Activated T-cell treated with anti-CD3 and anti-CD28 coated beads for 4 hours (primary cell): ENCODE data around the gene GHRL.

Experiments
- DNase-seq: peaks from one replicate; pipeline ENCODE4 v3.0.0-alpha.2; 2020

Gene GHRL, protein sequence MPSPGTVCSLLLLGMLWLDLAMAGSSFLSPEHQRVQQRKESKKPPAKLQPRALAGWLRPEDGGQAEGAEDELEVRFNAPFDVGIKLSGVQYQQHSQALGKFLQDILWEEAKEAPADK

DNA sequence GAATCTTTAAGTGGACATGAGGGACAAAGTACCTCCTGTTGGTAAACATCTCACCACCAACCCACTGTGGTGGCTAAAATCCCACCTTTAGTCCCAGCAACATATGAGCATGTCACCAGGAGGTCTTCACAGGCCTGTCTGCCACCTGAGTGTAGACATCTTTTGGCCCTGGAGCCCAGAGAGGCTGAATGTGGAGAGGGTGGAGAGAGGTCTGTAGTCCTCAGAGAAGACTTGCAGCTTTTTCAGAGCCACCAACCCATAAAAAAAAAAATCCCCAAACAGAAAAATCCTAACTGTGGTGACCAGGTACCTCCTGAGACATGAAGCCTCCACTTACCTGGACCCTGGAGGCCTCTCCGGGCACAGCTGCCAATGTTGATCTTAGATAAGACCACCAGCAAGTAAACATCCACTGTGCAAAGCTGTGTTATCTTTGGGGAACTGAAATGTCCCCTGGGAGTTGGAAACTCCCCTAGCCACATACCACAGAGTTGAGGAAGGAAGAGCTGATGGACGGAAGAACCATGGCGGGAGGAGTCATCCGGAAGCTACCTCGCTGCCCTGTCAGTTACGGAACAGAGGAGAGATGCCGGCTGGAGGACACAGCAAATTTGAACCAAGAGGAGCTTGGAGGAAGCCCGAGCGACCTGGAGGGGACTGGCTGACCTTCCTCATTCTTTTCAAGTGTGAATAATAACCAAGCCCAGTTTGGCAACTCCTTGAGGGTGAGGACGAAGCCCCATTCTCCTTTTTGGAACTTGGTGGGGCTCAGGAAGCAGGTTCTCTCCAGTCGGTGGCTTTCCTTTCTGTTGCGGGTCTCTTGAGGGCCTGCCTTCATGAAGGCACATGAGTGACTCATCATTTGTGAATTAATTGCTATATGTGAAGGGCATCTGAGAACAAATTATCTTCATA lies at the start of gene GHRL:
Gene GHRL, minus strand, starts transcription at position 443 of the 915 bp plus-strand sequence. CDS start 2,767 bp downstream, outside the sequence.
- DNase-seq = no peak

DNA sequence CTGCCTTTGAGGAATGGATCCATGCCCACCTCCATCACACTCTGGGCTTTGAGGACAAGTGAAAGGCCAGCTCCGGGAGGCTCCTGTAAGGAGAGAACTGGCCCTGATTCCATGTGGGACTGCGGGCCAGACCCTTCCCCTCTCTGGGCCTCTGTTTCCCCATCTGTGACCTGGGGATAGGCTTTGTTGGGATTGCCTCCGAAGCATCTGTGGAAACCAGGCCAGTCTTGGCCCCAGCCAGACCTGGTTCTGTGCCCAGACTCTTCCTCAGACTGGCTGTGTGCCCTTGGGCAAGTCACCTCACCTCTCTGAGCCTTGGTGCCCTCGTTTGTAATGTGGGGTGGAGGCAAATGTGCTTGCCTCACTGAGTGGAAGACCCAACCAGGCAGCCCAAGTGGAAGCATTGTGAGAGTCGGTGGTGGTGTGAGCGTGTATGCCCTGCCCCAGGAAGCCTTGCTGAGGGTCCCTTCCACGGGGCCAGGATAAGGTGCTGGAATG lies 49.2 kb upstream of the GHRL start:
- DNase-seq = no peak

DNA sequence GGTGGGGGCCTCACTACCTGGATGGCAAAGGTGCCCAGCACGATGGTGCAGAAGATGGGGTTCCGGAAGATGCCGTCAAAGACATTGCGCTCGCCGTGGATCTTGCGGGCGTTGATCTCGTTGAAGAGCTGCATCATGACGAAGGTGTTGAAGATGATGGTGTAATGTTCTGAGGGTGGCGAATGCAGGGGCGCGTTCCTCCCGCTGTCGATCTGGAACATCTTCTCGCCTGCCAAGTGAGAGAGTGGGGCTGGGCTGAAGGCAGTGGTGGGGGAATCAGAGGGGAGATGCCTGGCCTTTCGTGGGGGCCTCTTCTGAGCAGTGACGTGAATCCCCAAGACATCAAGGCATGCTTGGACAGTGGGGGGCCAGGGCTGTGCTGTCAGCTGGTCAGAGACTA lies 47.7 kb upstream of the GHRL start:
- DNase-seq = no peak

DNA sequence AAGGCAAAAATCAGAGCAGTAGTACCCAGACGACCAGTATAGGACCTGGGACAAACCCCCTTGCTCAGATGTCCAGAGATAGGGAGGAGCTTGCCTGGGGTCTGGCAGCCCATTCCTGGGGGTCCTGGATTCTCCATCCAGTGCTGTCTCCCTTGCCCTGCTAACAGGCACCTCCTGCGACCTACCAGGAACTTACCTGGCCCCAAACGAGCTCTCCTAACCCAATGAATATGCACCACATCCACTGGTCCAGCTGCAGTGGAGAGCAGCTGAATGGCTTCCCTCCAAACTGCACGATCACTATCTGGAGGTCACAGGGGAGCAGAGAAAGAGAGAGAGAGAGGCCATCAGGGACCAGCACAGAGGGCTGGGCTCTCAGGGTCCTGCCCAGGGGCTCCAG lies 47.3 kb upstream of the GHRL start:
- DNase-seq = no peak

DNA sequence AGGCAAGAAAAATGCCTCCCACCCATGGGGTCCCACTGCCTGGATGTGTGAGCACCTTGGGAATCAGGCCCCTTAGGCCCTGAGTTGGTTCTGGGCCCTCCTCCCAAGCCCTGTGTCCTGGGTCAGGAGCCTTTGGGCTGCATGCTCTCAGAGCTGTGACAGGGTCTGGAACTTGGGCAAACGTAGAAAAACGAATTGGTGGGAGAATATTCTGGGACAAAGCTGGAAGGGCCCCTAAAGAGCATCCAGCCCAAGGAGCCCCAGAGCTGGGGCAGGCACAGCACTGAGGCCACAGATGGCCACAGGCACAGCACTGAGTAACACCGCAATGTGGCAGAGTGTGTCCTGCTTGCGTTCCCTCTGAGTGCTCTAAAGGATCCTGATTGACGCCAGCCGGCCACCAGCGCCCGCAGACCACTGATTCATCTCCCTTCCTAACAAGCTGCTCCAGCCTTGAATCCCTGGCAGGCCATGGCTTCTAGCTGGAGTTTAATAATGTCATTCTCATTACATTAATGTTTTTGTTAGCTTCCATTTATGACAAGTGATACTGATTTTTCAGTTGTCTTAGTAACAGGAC lies 46.7 kb upstream of the GHRL start:
- no peak for DNase-seq

DNA sequence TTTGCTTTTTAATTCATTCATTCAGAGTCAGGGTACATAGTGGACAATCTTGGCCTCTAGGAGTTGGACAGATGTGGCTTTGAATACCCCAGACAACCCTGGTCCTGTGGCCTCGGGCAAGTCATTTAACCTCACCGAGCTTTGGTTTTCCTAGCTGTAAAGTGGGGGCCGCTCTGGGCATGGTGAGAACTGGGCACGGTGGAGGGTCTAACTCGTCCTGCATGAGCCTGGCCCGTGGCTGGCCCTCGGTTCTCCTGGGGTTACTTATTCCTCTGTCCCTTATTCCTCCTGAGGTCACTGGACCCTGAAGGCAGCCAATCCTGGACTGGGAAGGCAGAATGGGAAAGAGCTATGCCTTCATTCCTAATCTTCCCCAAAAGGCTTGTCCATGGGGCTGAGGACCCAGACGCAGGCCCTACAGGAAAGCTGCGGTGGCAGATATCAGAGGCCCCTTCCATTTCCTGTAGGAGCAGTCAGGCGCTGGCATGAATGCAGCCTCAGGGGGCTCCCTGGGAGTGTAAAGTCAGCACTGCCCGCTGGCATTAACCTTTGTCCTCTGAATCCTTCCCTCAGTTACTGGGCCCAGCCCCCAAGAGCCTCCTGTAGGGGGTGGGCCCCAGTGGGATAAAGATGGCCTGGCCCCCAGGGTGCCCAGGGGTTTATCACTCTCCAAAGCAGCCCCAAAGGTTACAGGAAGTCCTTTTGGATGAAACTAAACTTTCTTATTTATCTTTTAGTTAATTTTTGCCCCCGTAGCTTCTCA lies 46.0 kb upstream of the GHRL start:
- DNase-seq = no peak

DNA sequence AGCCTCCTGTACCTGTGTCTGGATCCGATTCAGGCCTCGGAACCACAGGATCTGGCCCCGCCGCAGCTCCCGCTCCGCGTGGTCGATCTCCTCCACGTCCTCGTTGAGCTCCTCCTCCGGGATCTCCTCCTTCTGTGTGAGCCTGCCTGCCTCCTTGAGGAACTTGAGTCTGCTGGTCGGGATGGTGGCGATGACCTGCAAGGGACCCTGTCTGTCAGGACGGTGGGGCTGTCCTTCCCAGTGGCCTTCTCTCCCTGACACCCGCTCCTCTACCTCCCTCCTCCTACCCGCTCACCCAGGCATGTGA lies 45.4 kb upstream of the GHRL start:
- no peak for DNase-seq

DNA sequence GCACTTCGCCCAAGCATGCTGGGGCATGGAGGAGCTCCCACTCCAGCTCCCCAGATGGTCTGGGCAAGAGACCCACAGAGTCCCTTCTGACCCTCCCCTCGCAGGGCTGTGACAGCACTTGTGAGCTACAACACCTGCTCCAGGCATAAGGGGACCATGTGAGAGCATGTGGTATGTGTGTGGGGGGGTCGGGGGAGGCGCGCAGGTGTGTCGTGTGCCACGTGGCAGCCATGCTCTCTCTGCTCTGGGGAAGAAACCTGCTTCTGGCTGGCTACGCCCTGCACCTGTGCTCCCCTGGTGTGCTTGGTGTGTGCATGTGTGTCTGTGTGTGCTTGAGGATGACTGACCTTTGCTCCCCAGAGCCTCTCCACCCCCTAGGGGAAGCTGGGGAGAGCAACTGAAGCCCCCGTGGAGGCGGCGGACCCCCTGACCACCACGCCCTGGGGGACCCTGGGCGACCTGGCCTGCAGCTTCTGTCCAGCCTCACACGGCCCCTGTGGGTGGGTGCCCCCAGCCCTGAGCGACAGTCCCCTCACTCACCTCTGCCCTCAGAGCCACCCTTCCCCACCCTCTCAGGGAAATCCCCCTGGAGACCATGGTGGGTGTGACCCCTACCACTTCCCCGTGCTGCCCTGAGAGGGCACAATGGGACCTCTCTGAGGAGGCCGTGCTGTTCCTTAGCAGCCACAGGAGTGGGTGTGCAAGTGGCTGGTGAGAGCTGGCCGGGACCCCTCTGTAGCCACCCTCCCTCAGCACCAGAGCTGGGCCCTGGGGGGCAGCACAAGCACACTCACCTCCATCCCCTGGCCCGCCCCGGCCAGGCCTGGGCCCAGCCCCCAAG lies 44.8 kb upstream of the GHRL start:
- no peak for DNase-seq

DNA sequence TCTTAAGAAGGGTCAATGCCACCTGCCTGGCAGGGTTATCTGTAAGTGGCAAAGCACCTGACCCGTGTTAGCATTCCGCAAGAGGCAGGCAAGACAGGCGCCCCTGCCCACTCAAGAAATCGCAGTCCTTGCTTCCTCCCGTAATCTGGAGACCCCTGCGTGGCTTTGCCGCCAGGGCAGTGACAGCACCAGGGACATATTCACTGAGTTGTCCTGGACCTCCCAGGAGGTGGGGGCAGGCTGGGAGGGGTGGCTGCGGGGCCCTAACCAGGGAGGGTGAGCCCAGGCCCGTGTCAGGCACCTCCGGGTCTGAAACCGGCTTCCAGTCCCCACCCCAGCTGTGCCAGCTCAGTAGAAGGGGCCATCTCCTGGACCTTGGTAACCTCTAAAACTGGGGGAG lies 44.0 kb upstream of the GHRL start:
- no peak for DNase-seq

DNA sequence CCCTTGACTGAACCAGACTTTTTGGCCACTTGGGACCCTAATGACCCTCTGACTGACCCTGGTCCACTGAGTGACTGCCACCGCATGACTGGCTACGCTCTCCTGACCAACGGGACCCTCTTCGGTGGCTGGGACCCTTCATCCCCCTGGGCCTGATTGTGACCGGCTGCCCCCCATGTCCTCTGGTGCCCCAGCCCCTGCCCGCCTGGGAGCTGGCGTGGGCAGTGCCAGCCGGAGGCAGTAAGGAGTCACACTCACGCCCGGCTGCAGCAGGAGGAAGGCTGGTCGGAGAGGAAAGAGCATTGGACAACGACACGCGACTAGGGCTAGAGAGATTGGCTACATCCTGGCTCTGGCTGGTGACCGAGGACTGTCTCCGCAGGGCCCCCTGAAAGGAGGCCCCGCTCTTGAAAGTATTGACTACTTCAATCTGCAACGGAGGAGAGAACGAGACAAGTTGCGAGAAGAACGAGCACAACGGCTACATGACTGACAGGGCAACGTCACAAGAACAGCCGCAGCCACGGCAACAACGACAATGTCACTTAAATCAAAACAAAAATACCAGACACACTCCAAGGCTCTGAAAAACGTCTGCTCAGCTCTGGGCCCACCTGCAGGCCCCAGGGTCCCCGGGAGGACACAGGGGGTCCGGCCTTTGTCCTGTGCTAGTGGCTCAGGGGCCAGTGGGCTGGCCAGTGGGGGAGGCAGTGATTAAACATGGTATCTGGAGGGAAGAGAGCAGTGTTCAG lies 43.3 kb upstream of the GHRL start:
- DNase-seq = no peak

DNA sequence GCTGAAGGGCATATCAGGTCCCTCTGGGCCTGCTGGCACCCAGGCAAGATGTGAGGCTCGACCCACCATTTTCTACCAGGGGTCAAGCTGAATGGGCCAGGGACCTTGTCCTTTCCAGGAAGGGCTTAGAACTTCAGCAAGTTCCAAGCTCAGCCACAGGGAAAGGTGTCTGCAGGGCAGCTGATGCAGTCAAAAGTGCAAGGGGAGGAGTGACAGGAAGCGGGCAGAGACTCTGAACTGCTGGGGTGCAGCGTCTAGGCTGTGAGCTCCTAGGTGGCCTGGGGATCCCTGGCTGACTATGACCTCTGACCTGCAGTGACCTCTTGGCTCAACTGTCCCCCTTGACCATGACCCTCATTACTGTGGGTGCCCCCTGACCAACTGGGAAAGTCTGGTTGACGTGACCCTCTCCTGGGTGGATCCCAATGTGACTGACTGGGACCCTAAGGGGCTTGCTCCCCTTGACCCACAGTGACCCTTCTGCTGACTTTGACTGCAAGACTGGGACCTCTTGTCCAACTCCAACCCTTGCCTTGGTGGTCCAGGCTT lies 42.5 kb upstream of the GHRL start:
- DNase-seq = no peak

DNA sequence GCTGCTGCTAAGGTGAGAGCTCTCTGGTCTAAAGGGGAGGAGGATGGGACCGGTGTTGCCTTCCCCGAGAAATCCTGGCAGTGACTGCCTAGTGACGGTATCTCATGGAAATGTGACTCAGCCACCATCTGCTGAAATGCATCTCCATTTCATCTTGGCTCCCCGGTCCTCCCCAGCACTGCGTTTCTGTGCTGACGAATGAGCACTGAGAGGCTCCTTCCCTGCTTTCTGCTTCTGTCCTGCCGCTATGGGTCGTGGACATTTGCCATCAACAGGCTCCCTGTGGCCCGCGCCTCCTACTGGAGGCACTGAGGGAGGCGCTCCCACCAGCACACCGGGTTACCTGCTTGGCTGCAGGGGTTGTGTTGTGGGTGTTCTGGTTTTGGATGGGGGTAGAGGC lies 41.7 kb upstream of the GHRL start:
- no peak for DNase-seq

DNA sequence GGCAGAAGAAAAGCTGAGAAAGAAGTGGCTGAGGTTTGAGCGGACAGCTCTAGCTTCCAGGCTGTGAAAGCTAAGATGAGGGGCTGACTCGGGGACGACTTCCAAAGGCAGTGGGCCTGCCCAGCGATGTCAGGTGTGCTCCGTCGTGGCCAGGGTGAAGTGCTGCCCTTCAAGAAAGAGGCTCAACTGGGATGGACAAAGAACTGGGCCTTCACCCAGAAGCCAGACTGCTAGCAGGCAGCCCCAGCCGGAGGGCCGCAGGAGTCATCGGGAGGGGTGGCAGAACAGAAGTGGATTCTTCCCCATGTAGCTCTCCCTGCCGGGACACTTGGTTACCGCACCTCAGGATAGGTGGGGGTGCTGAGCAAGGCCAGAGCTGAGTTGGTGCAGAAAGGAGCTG lies 41.3 kb upstream of the GHRL start:
- DNase-seq = no peak

DNA sequence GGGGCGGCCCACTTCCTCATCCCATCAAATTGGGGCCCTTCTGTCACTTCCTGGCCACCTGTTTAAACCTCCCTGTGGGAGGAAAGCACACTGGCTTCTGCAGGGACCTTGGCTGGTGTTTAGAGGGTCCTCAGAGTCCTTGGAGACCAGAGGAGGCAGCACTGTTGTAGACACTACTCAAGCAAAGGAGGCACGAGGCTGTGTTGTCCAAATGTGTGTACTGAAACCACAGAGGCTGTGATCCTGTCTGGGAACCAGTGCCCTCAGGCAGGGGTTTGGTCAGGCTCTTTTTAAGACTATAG lies 40.6 kb upstream of the GHRL start:
- DNase-seq = no peak

DNA sequence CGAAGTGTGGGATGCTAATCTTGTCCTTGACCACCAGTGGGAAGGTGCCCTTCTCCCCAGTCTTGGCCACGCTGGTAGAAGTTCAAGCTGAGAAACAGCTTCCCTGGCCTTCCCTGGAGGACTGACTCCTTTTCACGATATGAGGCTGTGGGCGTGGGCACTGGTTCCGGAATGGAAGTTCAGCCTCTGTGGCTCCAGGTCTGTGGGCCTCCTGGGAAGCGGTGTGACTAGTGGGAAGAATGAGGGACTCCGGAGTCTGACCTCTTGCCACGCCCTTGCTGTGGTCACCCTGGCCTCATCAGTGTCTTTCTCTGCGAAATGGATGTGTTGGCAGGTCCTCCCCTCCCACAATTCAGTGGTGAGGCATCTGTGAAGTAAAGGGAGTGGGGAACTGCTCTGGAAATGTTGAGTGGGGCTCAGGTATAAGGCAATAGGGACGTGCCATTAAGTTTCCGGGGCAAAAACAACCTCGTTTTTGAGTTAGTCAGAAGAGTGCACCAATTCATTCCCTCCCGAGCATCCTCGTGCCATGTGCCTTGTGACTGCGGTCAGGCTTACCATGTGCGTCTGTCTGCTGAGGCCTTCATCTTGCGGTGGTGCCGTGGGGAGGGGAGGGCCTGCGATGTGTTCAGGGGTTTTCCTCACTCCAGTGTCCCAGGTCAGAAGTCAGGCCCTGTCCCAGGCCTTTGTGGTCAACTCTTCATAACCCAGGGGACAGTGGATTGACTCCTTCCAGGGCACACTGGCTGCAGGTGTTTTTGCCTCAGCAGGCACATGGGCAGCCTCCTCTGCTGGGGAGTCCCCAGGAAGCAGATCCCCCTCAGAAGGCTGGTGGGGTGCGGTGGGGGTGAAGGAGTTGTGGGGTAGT lies 40.0 kb upstream of the GHRL start:
- no peak for DNase-seq

DNA sequence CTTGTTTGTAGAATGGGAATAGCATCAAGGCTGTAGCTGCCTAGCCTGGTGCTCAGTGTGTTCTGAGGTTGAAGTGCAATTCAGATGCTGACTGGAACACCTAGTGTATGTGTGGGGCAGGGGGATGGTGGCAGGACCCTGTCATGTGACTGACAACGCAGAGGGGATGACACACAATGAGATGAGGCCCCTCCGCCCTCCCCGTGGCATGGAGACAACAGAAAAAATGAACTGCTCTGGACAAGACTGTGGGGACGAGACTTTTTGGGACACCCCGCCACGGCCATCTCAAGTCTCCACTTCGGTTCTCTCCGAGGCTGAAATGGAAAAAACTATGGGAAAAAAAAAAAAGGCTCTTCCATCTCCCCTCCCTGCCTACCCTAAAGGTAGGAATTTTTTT lies 38.6 kb upstream of the GHRL start:
- DNase-seq = no peak

DNA sequence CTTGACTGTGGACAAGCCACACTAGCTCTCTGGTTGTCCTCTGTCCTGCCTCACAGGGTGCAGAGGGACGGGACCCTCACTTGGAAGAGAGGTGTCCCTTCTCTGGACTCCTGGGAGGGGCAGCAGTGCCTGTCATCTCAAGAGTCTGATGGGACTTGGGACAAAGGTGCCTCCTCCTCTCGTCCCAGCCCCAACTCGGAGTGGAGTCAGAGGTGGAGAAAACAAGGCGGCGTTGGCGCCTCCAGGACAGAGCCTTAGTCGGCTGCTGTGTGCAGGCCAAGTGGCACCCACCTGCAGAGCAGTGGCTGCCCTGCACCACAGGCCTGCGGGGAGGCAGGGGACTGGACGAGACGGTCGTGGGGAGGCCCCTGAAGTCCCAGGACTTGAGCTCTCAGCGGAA lies 37.6 kb upstream of the GHRL start:
- DNase-seq = no peak

DNA sequence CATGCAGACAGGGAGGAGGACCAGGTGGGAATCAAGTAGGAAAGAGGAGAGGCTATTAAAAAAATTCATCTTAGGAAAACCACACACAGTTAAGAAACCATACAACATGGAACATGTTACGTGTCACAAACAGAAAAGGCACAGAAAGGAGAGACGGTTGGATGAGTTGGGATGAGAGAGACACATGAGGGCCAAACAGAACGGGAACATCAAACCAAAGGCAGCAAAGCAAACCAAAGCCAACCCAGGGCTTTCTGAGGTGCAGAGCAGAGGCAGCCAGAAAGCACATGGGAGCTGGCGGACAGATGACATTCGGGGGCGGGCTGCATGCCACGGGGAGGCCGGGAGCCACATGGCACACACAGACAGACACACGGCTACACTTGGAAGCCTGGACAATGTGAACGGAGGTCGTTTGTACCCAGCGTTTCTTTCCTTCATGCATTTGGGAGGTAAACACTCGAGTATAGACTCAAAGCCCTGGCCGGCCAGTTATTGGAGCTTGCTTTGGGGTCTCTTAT lies 36.8 kb upstream of the GHRL start:
- DNase-seq = no peak

DNA sequence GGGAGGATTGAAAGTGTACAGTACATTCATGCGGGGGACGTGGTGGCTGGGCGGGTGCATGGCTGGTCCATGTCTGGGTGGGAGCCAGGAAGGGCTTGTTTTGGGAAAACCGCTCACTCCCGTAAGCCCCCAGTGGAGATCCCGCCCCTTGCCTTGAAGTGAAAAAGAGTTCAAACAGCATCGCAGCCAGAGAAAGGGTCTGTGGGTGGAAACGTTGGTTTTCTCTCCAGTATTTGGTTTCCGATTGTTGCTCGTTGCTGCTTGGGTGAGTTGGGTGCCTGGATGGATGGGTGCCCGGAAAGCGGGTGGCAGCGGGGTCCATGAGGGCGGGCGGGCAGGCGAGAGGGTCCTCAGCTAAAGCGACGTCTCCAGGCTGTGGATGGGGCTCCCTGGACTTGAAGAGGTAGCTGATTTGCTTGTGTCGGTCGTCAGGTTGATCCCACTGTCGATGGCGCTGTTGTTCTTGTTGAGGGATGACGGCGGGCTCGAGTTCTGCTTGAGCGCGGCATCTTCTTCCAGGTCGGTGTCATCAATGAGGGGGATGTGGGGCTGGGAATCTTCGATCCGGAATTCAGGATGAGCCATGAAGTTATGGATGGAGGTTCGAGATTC lies 35.8 kb upstream of the GHRL start:
- no peak for DNase-seq

DNA sequence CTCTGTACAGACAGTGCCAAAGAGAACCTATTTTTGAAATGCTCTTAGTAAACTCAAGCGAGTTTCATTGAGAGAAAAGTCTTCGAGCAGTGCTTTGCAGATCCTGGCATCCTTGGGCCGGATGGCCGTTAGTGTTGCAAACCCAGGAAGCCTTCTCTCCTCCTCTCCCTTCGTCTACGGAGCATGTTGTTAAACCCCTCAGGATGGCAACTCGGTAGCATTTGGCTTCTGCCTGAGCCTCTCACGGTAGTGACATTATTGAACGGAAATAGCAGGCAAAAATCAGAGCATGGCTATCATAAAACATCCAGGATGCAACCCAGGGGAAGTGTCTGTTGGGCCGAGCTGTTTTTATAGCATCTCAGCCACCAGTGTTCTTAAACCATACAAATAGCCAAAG lies 34.8 kb upstream of the GHRL start:
- no peak for DNase-seq
